NCI-H128 (cell line): ENCODE data around the gene RAB14.

Experiments
- DNase-seq: peaks from one replicate; lab custom pipeline; 2025; ENCODE audit not compliant: unreplicated experiment; lab: John Stamatoyannopoulos, UW

Gene RAB14

GRCh38 chr9:121201738-121202533, at the start of gene RAB14:
Gene RAB14, minus strand, starts transcription at chr9:121201869. Its CDS starts 8,457 bp downstream, at chr9:121193412.
- DNase-seq, result peak; percentile 100

- DNase-seq, result no peak
These were observed 47.9 kb upstream of the RAB14 start for GRCh38 chr9:121249563-121249962.

- DNase-seq, result no peak
These were observed 45.3 kb upstream of the RAB14 start for GRCh38 chr9:121246821-121247561.

GRCh38 chr9:121242959-121243346, 41.3 kb upstream of the RAB14 start:
- DNase-seq, result no peak

- no peak for DNase-seq
These were observed 40.7 kb upstream of the RAB14 start for GRCh38 chr9:121242219-121242958.

- DNase-seq, result no peak
These were observed 38.9 kb upstream of the RAB14 start for GRCh38 chr9:121240472-121241135.

GRCh38 chr9:121239851-121240250, 38.2 kb upstream of the RAB14 start:
- DNase-seq, result no peak

GRCh38 chr9:121239071-121239470, 37.4 kb upstream of the RAB14 start:
- no peak for DNase-seq

- DNase-seq, result no peak
These were observed 36.2 kb upstream of the RAB14 start for GRCh38 chr9:121237916-121238315.

GRCh38 chr9:121235512-121235911, 33.8 kb upstream of the RAB14 start:
- DNase-seq, result no peak

GRCh38 chr9:121234832-121235161, 33.1 kb upstream of the RAB14 start:
- DNase-seq, result no peak

GRCh38 chr9:121233906-121234831, 32.5 kb upstream of the RAB14 start:
- DNase-seq, result no peak

- no peak for DNase-seq
These were observed 30.6 kb upstream of the RAB14 start for GRCh38 chr9:121232251-121232650.

- DNase-seq, result no peak
These were observed 28.6 kb upstream of the RAB14 start for GRCh38 chr9:121230256-121230655.

GRCh38 chr9:121227862-121228261, 26.2 kb upstream of the RAB14 start:
- no peak for DNase-seq

GRCh38 chr9:121226175-121226574, 24.5 kb upstream of the RAB14 start:
- no peak for DNase-seq

GRCh38 chr9:121225240-121225639, 23.6 kb upstream of the RAB14 start:
- DNase-seq, result no peak

GRCh38 chr9:121222524-121223171, 21.0 kb upstream of the RAB14 start:
- DNase-seq, result no peak

- no peak for DNase-seq
These were observed 20.0 kb upstream of the RAB14 start for GRCh38 chr9:121221664-121222055.
